PC-9 (cell line): ENCODE measurements around the gene EDA. TPM values are rescaled to one million over a fixed set of nuclear protein-coding genes. Genes with fewer than 3 reads are reported as not detected.

ENCODE experiments used
- BruUV-seq: library from RNA; stranded (reverse); fragments of 400-500 nt; replicated peaks from 2 replicates; lab custom pipeline; 2021; lab: Mats Ljungman, UMichigan
- CTCF ChIA-PET: fragments of 300-600 bp; sonication (Branson Sonifier 250); formaldehyde crosslinking; loops from one replicate; lab custom pipeline; 2022; ENCODE audit warnings: antibody characterized with exemption; lab: Charles Lee
- POLR2A ChIA-PET: fragments of 300-600 bp; sonication (Branson Sonifier 250); formaldehyde crosslinking; loops from one replicate; lab custom pipeline; 2022; ENCODE audit warnings: antibody characterized with exemption; ENCODE audit not compliant: unreplicated experiment; lab: Charles Lee
- DNase-seq, 2 experiments: peaks; one replicate each; pipeline versions ENCODE4 v3.0.0 to v3.0.0-alpha.2; 2015 to 2022; ENCODE audit warnings: mixed read lengths in 1 of 2
- H2AFZ ChIP-seq: fragments of 200-600 bp; sonication (generic); 2 replicates; pipeline ENCODE4 v1.8.1; 2017; ENCODE audit warnings: antibody characterized with exemption
- H3F3A ChIP-seq: fragments of 200-600 bp; sonication (generic); 2 replicates; pipeline ENCODE4 v1.8.1; 2017; ENCODE audit warnings: antibody characterized with exemption, mild to moderate bottlenecking, low read depth; ENCODE audit not compliant: insufficient read depth
- H3K27ac ChIP-seq: fragments of 200-600 bp; sonication (generic); 2 replicates; pipeline ENCODE4 v1.6.1; 2016; ENCODE audit warnings: mixed run types
- H3K27me3 ChIP-seq: fragments of 200-600 bp; sonication (generic); 2 replicates; pipeline ENCODE4 v1.6.1; 2016; ENCODE audit warnings: low read depth, mixed run types; ENCODE audit not compliant: insufficient read depth
- H3K36me3 ChIP-seq: fragments of 200-600 bp; sonication (generic); 2 replicates; pipeline ENCODE4 v1.6.1; 2016; ENCODE audit warnings: low read depth, mixed run types
- H3K4me1 ChIP-seq: fragments of 200-600 bp; sonication (generic); replicated peaks from 2 replicates; pipeline ENCODE4 v1.6.1; 2016; ENCODE audit warnings: mixed run types; ENCODE audit not compliant: insufficient read depth
- H3K4me2 ChIP-seq: fragments of 200-600 bp; sonication (generic); 2 replicates; pipeline ENCODE4 v1.6.1; 2017; ENCODE audit warnings: mixed run types
- H3K4me3 ChIP-seq: fragments of 200-600 bp; sonication (generic); 2 replicates; pipeline ENCODE4 v1.6.1; 2016; ENCODE audit warnings: mixed run types
- H3K79me2 ChIP-seq: fragments of 200-600 bp; sonication (generic); 2 replicates; pipeline ENCODE4 v1.6.1; 2017; ENCODE audit warnings: low read depth, mixed run types
- H3K9me2 ChIP-seq: fragments of 200-600 bp; sonication (generic); 2 replicates; pipeline ENCODE4 v1.8.1; 2017; ENCODE audit warnings: mild to moderate bottlenecking; ENCODE audit not compliant: insufficient read depth
- H3K9me3 ChIP-seq: fragments of 200-600 bp; sonication (generic); 2 replicates; pipeline ENCODE4 v1.8.1; 2016; ENCODE audit warnings: low read depth; ENCODE audit not compliant: insufficient read depth
- H4K20me1 ChIP-seq: fragments of 200-600 bp; sonication (generic); 2 replicates; pipeline ENCODE4 v1.8.1; 2017; ENCODE audit not compliant: insufficient read depth
- EZH2 ChIP-seq: fragments of 200-600 bp; sonication (generic); IDR thresholded peaks from 2 replicates; pipeline ENCODE4 v1.8.0; 2017; ENCODE audit warnings: antibody characterized with exemption, low read depth
- intact Hi-C: fragments of 100-400 bp; cut with micrococcal nuclease; formaldehyde crosslinking; loops from one replicate; pipeline ENCODE4 v1.10.0; 2022; ENCODE audit not compliant: unreplicated experiment
- total RNA-seq: library from RNA; stranded (reverse); gene quantifications from 2 replicates; pipeline ENCODE4 v1.2.3, GENCODE V29; 2021
- TF ChIP-seq, protein P1 (sequence below): fragments of 200-600 bp; sonication (generic); conservative IDR thresholded peaks from 2 replicates; pipeline ENCODE4 v1.6.1; 2017; ENCODE audit warnings: mixed run types, antibody characterized with exemption, mild to moderate bottlenecking, moderate library complexity

EDA gene
- total RNA-seq, 1 experiment from 2014 or later: not detected

DNA sequence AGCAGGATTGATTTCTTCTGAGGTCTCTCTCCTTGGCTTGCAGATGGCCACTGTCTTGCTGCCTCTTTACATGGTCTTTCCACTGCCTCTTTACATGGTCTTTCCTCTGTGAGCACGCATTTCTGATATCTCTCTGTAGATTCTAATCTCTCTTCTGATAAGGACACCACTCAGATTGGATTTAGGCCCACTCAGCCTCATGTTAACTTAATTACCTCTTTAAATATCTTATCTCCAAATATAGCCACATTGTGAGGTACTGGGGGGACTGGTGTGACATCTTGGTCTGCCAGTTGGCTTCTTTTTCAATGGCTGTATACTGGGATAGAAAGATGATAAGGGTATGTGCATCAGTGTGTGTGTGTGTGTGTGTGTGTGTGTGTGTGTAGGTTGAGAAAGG, 280.1 kb downstream of the EDA start:
- no peak overlapping the region for H3K4me3 ChIP-seq
- no peak overlapping the region for H3K27ac ChIP-seq
- POLR2A ChIA-PET: no interaction called here
- no TSS peak for BruUV-seq
- H4K20me1 ChIP-seq: no peaks in the 10 kb centered on the region
- CTCF ChIA-PET: no interaction called here
- no peaks in the 10 kb centered on the region for H3K9me3 ChIP-seq
- no peaks in the 10 kb centered on the region for H3K79me2 ChIP-seq
- H3K4me1 ChIP-seq: no peaks in the 10 kb centered on the region
- H2AFZ ChIP-seq: no peak overlapping the region
- DNase-seq: no peak
- no peaks in the 10 kb centered on the region for H3K27me3 ChIP-seq
- no peaks in the 10 kb centered on the region for H3F3A ChIP-seq
- intact Hi-C loops: no loop called here
- H3K9me2 ChIP-seq: no peaks in the 10 kb centered on the region
- no peak overlapping the region for H3K4me2 ChIP-seq
- TF ChIP-seq, protein P1, sequence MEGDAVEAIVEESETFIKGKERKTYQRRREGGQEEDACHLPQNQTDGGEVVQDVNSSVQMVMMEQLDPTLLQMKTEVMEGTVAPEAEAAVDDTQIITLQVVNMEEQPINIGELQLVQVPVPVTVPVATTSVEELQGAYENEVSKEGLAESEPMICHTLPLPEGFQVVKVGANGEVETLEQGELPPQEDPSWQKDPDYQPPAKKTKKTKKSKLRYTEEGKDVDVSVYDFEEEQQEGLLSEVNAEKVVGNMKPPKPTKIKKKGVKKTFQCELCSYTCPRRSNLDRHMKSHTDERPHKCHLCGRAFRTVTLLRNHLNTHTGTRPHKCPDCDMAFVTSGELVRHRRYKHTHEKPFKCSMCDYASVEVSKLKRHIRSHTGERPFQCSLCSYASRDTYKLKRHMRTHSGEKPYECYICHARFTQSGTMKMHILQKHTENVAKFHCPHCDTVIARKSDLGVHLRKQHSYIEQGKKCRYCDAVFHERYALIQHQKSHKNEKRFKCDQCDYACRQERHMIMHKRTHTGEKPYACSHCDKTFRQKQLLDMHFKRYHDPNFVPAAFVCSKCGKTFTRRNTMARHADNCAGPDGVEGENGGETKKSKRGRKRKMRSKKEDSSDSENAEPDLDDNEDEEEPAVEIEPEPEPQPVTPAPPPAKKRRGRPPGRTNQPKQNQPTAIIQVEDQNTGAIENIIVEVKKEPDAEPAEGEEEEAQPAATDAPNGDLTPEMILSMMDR: no peak
- TF ChIP-seq EZH2: no peak
- no peaks in the 10 kb centered on the region for H3K36me3 ChIP-seq

DNA sequence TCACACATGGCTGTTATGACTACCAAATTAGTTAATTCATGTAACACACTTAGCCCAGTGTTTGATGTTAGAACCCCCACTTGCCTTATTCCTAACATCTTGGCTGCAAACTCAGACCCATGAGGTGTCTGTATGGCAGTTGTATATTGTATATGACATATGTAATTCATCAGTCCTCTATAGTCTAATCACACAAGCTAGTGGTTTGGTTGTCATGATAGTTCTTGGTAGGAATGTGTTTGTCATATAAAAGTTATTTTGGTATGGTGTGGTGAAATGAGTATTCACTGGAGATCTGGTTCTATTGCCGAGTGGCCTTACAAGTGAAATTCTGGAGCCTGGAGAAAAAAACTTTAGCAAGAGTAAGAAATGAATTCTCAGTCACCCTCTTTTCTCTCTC, 284.6 kb downstream of the EDA start:
- no TSS peak for BruUV-seq
- Histone ChIP-seq H3K4me1 (no peaks in the 10 kb centered on the region), H3K9me2 (no peaks in the 10 kb centered on the region), H3K4me3 (no peak overlapping the region), H3K27me3 (no peaks in the 10 kb centered on the region), H3K9me3 (no peaks in the 10 kb centered on the region), H4K20me1 (no peaks in the 10 kb centered on the region), H2AFZ (no peak overlapping the region), H3K79me2 (no peaks in the 10 kb centered on the region), H3K36me3 (no peaks in the 10 kb centered on the region), H3F3A (no peaks in the 10 kb centered on the region), H3K4me2 (no peak overlapping the region), H3K27ac (no peak overlapping the region)
- DNase-seq: no peak
- ChIA-PET CTCF (no interaction called here), POLR2A (no interaction called here)
- intact Hi-C loops: no loop called here
- TF ChIP-seq EZH2: no peak
- TF ChIP-seq, protein P1: no peak

DNA sequence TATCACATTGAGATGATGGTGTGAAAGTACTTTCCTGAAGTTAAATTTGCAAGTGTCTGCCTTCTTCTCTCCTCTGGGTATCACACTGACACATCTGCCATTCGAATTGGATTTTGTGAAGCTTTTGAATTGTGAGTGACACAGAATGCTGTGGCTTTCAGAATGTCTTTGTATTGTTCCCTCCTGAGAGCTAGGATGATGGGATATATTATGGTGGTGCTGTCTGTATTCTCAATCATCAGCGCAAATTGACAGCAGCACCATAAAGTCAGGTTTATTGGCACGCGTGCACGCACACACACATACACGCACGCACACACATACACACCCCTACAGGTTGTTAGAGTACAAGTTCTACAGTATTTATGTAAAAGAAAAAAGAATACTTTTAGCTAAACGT, 290.5 kb downstream of the EDA start:
- H2AFZ ChIP-seq: no peak overlapping the region
- H3K27me3 ChIP-seq: no peaks in the 10 kb centered on the region
- no peaks in the 10 kb centered on the region for H3K4me1 ChIP-seq
- no peak overlapping the region for H3K4me3 ChIP-seq
- intact Hi-C loops: no loop called here
- DNase-seq: no peak
- ChIA-PET POLR2A (no interaction called here), CTCF (no interaction called here)
- H3K27ac ChIP-seq: no peak overlapping the region
- BruUV-seq: no TSS peak
- H3K9me3 ChIP-seq: no peaks in the 10 kb centered on the region
- H3K36me3 ChIP-seq: no peaks in the 10 kb centered on the region
- no peaks in the 10 kb centered on the region for H3K9me2 ChIP-seq
- TF ChIP-seq, protein P1: no peak
- no peaks in the 10 kb centered on the region for H3K79me2 ChIP-seq
- H4K20me1 ChIP-seq: no peaks in the 10 kb centered on the region
- H3K4me2 ChIP-seq: no peak overlapping the region
- no peaks in the 10 kb centered on the region for H3F3A ChIP-seq
